ENCODE results near the gene AHNAK2.

The AHNAK2 gene

DNA sequence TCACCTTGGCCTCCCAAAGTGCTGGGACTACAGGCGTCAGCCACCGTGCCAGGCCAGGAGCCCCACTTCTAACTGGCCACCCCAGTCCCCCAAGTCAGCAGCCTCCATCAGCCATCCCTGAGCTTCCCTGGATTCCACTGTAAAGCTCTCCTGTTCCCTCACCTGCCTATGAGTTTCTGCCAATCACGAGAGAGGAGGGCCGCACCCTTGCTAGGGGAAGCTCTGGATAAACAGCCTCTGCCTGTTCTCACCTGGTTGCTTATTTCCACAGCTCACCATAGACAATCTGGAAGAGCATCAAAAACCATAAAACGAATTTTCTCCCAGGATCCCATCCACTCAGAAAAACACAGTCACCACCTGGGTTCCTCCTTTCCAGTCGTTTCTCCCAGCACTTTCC, 37.7 kb upstream of the AHNAK2 start:
- TF ChIP-seq, protein P1, sequence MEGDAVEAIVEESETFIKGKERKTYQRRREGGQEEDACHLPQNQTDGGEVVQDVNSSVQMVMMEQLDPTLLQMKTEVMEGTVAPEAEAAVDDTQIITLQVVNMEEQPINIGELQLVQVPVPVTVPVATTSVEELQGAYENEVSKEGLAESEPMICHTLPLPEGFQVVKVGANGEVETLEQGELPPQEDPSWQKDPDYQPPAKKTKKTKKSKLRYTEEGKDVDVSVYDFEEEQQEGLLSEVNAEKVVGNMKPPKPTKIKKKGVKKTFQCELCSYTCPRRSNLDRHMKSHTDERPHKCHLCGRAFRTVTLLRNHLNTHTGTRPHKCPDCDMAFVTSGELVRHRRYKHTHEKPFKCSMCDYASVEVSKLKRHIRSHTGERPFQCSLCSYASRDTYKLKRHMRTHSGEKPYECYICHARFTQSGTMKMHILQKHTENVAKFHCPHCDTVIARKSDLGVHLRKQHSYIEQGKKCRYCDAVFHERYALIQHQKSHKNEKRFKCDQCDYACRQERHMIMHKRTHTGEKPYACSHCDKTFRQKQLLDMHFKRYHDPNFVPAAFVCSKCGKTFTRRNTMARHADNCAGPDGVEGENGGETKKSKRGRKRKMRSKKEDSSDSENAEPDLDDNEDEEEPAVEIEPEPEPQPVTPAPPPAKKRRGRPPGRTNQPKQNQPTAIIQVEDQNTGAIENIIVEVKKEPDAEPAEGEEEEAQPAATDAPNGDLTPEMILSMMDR (IDR thresholded peaks at IDR 0.05; ENCODE audit: borderline replicate concordance, control extremely low read depth, extremely low read depth, insufficient read depth, missing control alignments): no peak
- in situ Hi-C loops (cut with MboI; ENCODE audit: low sequenced_read_pairs, unreplicated experiment): no loop called here
- no peak for DNase-seq (ENCODE audit: low spot score)

DNA sequence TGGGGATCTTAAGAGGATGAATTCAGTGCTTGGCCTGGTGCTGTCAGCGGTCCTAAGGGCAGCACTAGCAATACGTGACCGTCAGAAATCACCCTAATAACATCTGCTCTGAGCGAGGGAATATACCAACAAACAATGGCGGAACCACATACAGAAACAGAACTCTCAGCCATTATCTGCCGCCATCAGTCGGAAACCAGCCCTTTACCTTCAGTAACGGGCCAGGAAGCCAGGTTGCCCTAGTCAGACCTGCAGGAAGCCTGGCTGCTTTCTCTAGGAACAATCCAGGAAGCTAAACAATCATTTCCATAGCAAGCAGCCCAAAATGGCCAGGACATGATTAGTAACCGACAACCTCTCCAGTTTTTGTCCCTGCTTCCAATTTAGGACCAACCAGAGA, 37.1 kb upstream of the AHNAK2 start:
- in situ Hi-C loops (cut with MboI; ENCODE audit: low sequenced_read_pairs, unreplicated experiment): no loop called here
- TF ChIP-seq, protein P1 (IDR thresholded peaks at IDR 0.05; ENCODE audit: borderline replicate concordance, control extremely low read depth, extremely low read depth, insufficient read depth, missing control alignments): no peak
- no peak for DNase-seq (ENCODE audit: low spot score)

DNA sequence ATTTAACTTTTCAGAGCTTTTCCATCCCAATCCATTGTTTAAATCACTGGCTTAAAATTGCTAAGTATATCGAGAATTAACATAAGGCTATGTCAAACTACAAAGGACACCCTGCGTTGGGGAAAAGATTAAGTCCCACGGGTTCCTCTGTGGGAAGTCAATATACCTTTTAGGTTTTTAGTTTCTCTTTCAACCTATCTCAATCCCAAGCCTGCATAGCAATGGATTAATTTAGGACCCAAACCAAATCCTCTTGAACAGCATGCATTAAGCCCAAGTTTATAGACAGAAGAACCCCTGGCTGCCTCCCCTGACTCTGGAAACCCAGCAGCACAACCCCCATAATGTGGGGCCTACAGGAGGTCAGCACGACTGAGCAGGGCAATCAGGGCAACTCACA, 36.5 kb upstream of the AHNAK2 start:
- TF ChIP-seq, protein P1 (IDR thresholded peaks at IDR 0.05; ENCODE audit: borderline replicate concordance, control extremely low read depth, extremely low read depth, insufficient read depth, missing control alignments): no peak
- in situ Hi-C loops (cut with MboI; ENCODE audit: low sequenced_read_pairs, unreplicated experiment): no loop called here
- no peak for DNase-seq (ENCODE audit: low spot score)

DNA sequence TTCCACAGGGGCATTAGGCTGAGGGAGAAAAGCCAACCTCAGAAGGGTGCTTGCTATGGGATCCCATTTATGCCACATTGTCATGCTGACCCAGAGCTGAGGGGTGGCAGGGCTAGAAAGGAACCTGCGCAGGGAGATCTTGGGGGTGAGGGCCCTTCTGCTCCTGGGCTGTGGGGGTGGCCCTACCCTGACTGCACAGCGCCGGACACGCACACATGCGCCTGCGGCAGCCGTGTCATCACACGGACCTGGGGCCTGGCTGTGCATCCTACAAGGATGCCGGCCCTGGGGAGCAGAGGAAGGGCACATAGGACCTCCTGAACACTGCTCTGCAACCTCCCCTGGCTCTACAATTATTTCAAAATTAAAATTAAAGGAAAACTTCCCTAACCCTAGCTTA, 35.9 kb upstream of the AHNAK2 start:
- in situ Hi-C loops (cut with MboI; ENCODE audit: low sequenced_read_pairs, unreplicated experiment): no loop called here
- no peak for DNase-seq (ENCODE audit: low spot score)
- TF ChIP-seq, protein P1 (IDR thresholded peaks at IDR 0.05; ENCODE audit: borderline replicate concordance, control extremely low read depth, extremely low read depth, insufficient read depth, missing control alignments): no peak

DNA sequence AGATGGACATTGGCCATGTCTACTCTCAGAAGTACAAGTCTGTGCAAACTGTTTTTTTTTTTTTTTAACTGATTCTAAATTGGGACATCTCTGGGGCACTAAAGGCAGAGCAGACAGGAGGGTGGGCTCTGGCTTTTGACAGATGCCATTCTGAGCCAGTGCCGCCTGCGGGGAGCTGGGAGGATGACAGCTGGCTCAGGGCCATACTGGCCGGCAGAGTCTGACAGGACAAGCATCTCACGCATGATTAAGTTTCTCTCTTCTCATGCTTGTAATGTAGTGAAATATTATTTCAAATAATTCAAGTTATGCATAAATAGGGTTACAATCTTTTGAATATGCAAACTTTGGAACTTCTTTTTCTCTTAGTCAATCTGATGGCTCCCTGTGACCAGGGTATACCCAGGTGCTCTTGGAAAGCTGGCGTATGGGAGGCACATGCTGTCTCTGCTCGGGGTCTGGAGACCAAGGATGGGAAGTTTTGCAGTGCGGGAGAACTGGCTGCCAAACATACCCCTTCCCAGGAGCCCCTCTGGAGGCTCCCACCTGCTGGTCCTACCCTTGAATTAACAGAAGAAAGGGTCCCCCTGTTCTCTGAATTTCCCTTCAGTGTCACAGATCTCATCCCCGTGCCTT, 35.1 kb upstream of the AHNAK2 start:
- no peak for DNase-seq (ENCODE audit: low spot score)
- in situ Hi-C loops (cut with MboI; ENCODE audit: low sequenced_read_pairs, unreplicated experiment): no loop called here
- TF ChIP-seq, protein P1 (IDR thresholded peaks at IDR 0.05; ENCODE audit: borderline replicate concordance, control extremely low read depth, extremely low read depth, insufficient read depth, missing control alignments): no peak

DNA sequence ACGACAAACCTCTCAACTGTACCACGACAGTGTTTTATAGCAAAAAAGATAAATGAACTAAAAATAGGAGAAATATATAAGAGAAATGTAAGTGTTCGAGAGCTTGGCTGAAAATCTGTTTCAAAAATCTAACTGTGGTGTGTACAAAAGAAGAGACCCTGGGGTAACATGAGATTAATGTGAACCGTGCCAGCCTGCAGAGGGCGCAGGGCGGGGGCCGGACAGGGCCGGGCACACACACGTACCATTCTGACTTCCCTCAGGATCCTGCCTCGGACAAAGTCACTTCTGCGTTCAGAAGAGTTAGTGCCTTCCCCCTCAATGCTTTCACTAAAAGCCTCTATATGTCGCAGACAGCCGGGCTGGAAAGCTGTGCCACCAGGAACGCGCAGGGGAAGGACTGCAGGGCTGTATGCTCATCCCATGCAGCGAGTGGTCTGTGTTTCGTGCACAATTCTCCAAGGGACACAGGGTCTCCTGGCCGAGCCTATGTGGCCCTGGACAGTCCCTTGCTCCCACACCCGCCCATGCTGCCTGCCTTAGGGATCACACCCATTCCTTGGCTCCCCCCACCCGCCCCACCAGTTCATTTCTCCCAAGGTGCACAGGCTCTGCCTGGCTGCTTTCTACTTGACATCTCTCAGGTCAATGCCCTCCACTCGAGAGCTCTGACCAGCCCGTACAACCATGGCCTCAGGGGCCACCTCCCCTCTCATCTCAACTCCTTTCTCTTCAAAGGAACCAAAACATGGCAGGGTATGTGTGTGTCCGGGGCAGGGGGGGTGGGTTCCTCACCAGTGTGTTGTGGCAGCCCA, 34.2 kb upstream of the AHNAK2 start:
- in situ Hi-C loops (cut with MboI; ENCODE audit: low sequenced_read_pairs, unreplicated experiment): no loop called here
- DNase-seq (ENCODE audit: low spot score): no peak

More for the DNA sequence above, 34.2 kb upstream of the AHNAK2 start:
- TF ChIP-seq, protein P1 (IDR thresholded peaks at IDR 0.05; ENCODE audit: borderline replicate concordance, control extremely low read depth, extremely low read depth, insufficient read depth, missing control alignments): no peak

Measured in GM13976 (cell line).